ENCODE measurements around the gene CXCL13. TPM values are rescaled to one million over a fixed set of nuclear protein-coding genes. Genes with fewer than 3 reads are reported as not detected.
A peak's percentile ranks its signal among the peaks of the same experiment; 100 is the strongest.
"Not testable (repeated sequence)": the region's sequence is repeated elsewhere in the genome, so short reads cannot be mapped to it uniquely, and the experiment has no call there.

CXCL13 gene, protein sequence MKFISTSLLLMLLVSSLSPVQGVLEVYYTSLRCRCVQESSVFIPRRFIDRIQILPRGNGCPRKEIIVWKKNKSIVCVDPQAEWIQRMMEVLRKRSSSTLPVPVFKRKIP
- 0.51 TPM in 1 of 2 replicates, not detected in the other for total RNA-seq (2022)
- Bru-seq, nascent RNA: percentile 15 among the genes with signal in this experiment
- percentile 23 among the genes with signal in this experiment for BruChase-seq, experiment 1, labeled RNA remaining after a 6-hour chase
- percentile 20 among the genes with signal in this experiment for BruChase-seq, experiment 2, labeled RNA remaining after a 2-hour chase
- long read RNA-seq: 0 reads

DNA sequence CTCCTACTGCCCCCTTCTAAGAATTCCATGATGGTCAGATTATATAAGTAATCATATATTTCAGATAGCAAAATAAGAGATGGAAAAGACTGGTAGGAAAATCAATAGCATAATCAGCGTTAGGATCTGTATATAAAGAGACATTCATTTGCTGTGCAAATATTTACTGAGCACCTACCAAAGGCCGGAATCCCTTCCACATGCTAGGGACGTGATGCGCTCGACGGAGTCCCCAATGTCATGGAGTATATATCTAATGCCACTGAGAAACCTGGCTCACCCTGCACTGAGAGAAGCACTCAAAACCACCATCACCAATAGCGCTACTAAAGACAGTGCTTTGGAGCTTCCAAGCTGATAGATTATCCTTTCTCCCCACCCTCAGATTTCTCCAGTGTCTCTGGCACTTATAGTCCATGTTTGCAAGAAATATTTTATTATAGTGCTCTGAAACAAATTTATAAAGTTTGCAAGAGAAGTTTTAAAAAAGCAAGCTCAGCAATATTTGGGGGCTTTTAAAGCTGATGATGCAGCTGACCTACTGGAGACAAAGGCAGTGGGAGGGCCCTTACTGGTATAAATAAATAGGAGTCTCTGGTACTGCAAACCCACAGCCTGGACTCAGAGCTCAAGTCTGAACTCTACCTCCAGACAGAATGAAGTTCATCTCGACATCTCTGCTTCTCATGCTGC, at the start of gene CXCL13:
TSS of gene CXCL13 (plus strand) at position 611 of the 693 bp plus-strand sequence. CDS start at position 657, 46 bp downstream.
- Mint-ChIP-seq H3K27me3 (ENCODE audit: unreplicated experiment) (no peaks in the 10 kb centered on the region), H3K36me3 (ENCODE audit: insufficient read depth, unreplicated experiment) (no peaks in the 10 kb centered on the region), H3K9me3 (ENCODE audit: low read depth, unreplicated experiment) (no peaks in the 10 kb centered on the region), H3K4me1 (ENCODE audit: low read depth, unreplicated experiment) (no peaks in the 10 kb centered on the region), H3K27ac (ENCODE audit: unreplicated experiment) (no peak within 1 kb of the TSS), H3K4me3 (ENCODE audit: low read depth, unreplicated experiment) (no peak within 1 kb of the TSS)
- no peak for DNase-seq
- CTCF ChIA-PET: interaction anchor here (1.3 to 1.4 kb wide), 2 partner anchors 14 to 90 kb away, joined by 3 to 4 read pairs; no protein-coding TSS in a partner anchor
- intact Hi-C loops (cut with micrococcal nuclease; ENCODE audit: unreplicated experiment): no loop called here
- no TSS peak for BruUV-seq (replicated peaks)
- TF ChIP-seq, protein P1, sequence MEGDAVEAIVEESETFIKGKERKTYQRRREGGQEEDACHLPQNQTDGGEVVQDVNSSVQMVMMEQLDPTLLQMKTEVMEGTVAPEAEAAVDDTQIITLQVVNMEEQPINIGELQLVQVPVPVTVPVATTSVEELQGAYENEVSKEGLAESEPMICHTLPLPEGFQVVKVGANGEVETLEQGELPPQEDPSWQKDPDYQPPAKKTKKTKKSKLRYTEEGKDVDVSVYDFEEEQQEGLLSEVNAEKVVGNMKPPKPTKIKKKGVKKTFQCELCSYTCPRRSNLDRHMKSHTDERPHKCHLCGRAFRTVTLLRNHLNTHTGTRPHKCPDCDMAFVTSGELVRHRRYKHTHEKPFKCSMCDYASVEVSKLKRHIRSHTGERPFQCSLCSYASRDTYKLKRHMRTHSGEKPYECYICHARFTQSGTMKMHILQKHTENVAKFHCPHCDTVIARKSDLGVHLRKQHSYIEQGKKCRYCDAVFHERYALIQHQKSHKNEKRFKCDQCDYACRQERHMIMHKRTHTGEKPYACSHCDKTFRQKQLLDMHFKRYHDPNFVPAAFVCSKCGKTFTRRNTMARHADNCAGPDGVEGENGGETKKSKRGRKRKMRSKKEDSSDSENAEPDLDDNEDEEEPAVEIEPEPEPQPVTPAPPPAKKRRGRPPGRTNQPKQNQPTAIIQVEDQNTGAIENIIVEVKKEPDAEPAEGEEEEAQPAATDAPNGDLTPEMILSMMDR (IDR thresholded peaks at IDR 0.05; ENCODE audit: unreplicated experiment): no peak

DNA sequence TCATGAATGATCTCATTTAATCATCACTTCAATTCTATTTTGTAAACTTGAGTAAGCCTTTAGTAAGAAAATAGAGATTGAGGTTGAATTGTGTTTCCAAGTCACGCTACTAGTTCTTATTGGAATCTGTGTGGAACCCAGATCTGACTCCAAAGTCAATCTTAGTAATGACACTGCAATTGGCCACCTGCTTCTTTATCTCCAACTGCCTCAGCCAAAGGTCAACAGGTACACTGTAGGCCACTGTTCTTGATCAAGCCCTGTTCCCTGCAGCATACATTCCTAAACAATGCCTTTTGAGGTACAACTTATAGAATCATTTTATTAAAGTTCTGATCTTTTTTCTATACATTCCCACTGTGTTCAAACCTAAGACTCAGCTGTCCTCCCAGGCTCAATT, 45.5 kb upstream of the CXCL13 start:
- H3K4me1 Mint-ChIP-seq (ENCODE audit: low read depth, unreplicated experiment): peaks cover 10% of the 10 kb centered on the region
- H3K9me3 Mint-ChIP-seq (ENCODE audit: low read depth, unreplicated experiment): no peaks in the 10 kb centered on the region
- CTCF ChIA-PET: interaction anchor here (0.8 kb wide), 1 partner anchor 879 kb away, joined by 3 read pairs; no protein-coding TSS in a partner anchor
- TF ChIP-seq, protein P1 (IDR thresholded peaks at IDR 0.05; ENCODE audit: unreplicated experiment): no peak
- H3K27me3 Mint-ChIP-seq (ENCODE audit: unreplicated experiment): no peaks in the 10 kb centered on the region
- no peak overlapping the region for H3K27ac Mint-ChIP-seq (ENCODE audit: unreplicated experiment)
- no peak for DNase-seq
- H3K36me3 Mint-ChIP-seq (ENCODE audit: insufficient read depth, unreplicated experiment): no peaks in the 10 kb centered on the region
- intact Hi-C loops (cut with micrococcal nuclease; ENCODE audit: unreplicated experiment): no loop called here
- BruUV-seq (replicated peaks): no TSS peak
- H3K4me3 Mint-ChIP-seq (ENCODE audit: low read depth, unreplicated experiment): no peak overlapping the region

- CTCF ChIA-PET; H3K27me3 Mint-ChIP-seq (ENCODE audit: unreplicated experiment); BruUV-seq (replicated peaks); DNase-seq; intact Hi-C loops (cut with micrococcal nuclease; ENCODE audit: unreplicated experiment); H3K27ac Mint-ChIP-seq (ENCODE audit: unreplicated experiment); H3K36me3 Mint-ChIP-seq (ENCODE audit: insufficient read depth, unreplicated experiment); H3K9me3 Mint-ChIP-seq (ENCODE audit: low read depth, unreplicated experiment); H3K4me3 Mint-ChIP-seq (ENCODE audit: low read depth, unreplicated experiment): not testable (repeated sequence)
- peaks cover 10% of the 10 kb centered on the region for H3K4me1 Mint-ChIP-seq (ENCODE audit: low read depth, unreplicated experiment)
These were observed 43.9 kb upstream of the CXCL13 start for GRCh38 chr4:77561720-77562119.

- Mint-ChIP-seq H3K36me3 (ENCODE audit: insufficient read depth, unreplicated experiment) (no peaks in the 10 kb centered on the region), H3K27ac (ENCODE audit: unreplicated experiment) (no peak overlapping the region), H3K27me3 (ENCODE audit: unreplicated experiment) (peaks cover 17% of the 10 kb centered on the region), H3K4me3 (ENCODE audit: low read depth, unreplicated experiment) (no peak overlapping the region), H3K9me3 (ENCODE audit: low read depth, unreplicated experiment) (peaks cover 5% of the 10 kb centered on the region), H3K4me1 (ENCODE audit: low read depth, unreplicated experiment) (peaks cover 10% of the 10 kb centered on the region)
- BruUV-seq (replicated peaks): no TSS peak
- DNase-seq: no peak
- intact Hi-C loops (cut with micrococcal nuclease; ENCODE audit: unreplicated experiment): no loop called here
- CTCF ChIA-PET: no interaction called here
- TF ChIP-seq, protein P1 (IDR thresholded peaks at IDR 0.05; ENCODE audit: unreplicated experiment): no peak
These were observed 41.4 kb upstream of the CXCL13 start for GRCh38 chr4:77564231-77564630.

Data from Calu3 (cell line).